Right atrium auricular region (tissue), 2 donors: ENCODE results near the gene IGSF1. TPM values are rescaled to one million over a fixed set of nuclear protein-coding genes. Genes with fewer than 3 reads are reported as not detected.

Experiments used
- DNase-seq: peaks from one replicate; pipeline ENCODE4 v3.0.0-alpha.2; 2019; ENCODE audit warnings: low spot score
- H3K27ac ChIP-seq, 2 donors: fragments of 200-600 bp; sonication (generic); 1 replicate in 1 of 2; 2 replicates in 1 of 2; pipeline ENCODE4 v1.5.1; 2016 to 2019
- H3K27me3 ChIP-seq, 2 donors: fragments of 200-600 bp; sonication (generic); one replicate each; pipeline versions ENCODE4 v1.5.1 to v1.6.0; 2017 to 2019
- H3K36me3 ChIP-seq: fragments of 200-600 bp; sonication (generic); one replicate; pipeline ENCODE4 v1.5.1; 2016
- H3K4me1 ChIP-seq, 2 donors: fragments of 200-600 bp; sonication (generic); one replicate each; pipeline versions ENCODE4 v1.5.1 to v1.6.0; 2017 to 2019
- H3K4me3 ChIP-seq, 2 donors: fragments of 200-600 bp; sonication (generic); 1 replicate in 1 of 2; 2 replicates in 1 of 2; pipeline ENCODE4 v1.5.1; 2017 to 2019; ENCODE audit warnings: mild to moderate bottlenecking in 1 of 2, moderate library complexity in 1 of 2
- H3K9me3 ChIP-seq, 2 donors: fragments of 200-600 bp; sonication (generic); one replicate each; pipeline ENCODE4 v1.5.1; 2019
- total RNA-seq, 2 donors: library from RNA; depleted of rRNA; stranded (reverse); fragments of >200 nt; gene quantifications; one replicate each; pipeline ENCODE4 v1.1.0, GENCODE V29; 2016
- TF ChIP-seq, protein P1 (sequence below), 2 donors: fragments of 200-600 bp; sonication (generic); IDR thresholded peaks; one replicate each; pipeline ENCODE4 v1.5.1; 2019; ENCODE audit warnings: antibody characterized with exemption in 2 of 2

Gene IGSF1
- total RNA-seq, 2 donors from 2014 or later: 3.3 to 9.5 TPM

DNA sequence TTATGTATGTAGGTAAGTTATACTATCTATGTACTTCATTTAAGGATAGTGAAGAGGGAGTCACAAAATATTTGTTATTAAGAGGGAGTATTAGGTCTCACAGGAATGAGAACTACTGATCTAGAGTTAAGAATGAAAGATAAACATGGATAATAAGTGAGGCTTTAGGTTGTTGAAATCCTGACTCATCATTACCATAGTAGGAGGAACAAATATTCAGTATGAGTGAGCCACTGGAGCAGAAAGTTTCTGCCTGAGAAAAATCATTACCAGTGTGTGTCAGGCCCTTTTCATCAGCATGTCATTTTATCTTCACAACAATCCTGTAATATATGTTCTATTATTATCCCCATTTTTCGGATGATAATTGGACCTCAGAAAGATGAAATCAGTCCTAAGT, 27.2 kb upstream of the IGSF1 start:
- Histone ChIP-seq H3K27me3 (no peaks in the 10 kb centered on the region), H3K4me1 (no peaks in the 10 kb centered on the region), H3K27ac (no peak overlapping the region), H3K36me3 (no peaks in the 10 kb centered on the region), H3K9me3 (no peaks in the 10 kb centered on the region), H3K4me3 (no peak overlapping the region)
- TF ChIP-seq, protein P1, sequence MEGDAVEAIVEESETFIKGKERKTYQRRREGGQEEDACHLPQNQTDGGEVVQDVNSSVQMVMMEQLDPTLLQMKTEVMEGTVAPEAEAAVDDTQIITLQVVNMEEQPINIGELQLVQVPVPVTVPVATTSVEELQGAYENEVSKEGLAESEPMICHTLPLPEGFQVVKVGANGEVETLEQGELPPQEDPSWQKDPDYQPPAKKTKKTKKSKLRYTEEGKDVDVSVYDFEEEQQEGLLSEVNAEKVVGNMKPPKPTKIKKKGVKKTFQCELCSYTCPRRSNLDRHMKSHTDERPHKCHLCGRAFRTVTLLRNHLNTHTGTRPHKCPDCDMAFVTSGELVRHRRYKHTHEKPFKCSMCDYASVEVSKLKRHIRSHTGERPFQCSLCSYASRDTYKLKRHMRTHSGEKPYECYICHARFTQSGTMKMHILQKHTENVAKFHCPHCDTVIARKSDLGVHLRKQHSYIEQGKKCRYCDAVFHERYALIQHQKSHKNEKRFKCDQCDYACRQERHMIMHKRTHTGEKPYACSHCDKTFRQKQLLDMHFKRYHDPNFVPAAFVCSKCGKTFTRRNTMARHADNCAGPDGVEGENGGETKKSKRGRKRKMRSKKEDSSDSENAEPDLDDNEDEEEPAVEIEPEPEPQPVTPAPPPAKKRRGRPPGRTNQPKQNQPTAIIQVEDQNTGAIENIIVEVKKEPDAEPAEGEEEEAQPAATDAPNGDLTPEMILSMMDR (IDR thresholded peaks at IDR 0.05): no peak
- DNase-seq: no peak

DNA sequence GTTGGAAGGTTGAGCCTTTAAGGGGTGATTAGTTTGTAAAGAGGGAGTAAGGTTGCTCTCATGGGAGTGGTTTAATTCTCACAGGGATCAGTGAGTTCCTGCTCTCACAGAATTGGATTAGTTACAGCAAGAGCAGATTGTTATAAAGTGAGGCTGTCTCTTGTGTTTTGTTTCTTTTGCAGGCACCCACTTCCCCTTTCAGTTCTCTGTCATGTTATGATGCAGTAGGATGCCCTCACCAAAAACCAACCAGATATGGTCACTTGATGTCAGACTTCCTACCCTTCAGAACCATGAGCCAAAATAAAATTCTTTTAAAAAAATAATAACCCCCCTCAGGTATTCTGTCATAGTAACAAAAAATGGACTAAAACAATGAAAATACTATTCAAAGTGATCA, 19.9 kb upstream of the IGSF1 start:
- Histone ChIP-seq H3K27ac (no peak overlapping the region), H3K27me3 (no peaks in the 10 kb centered on the region), H3K36me3 (no peaks in the 10 kb centered on the region), H3K9me3 (no peaks in the 10 kb centered on the region), H3K4me1 (no peaks in the 10 kb centered on the region), H3K4me3 (no peak overlapping the region)
- TF ChIP-seq, protein P1 (IDR thresholded peaks at IDR 0.05): no peak
- DNase-seq: no peak

DNA sequence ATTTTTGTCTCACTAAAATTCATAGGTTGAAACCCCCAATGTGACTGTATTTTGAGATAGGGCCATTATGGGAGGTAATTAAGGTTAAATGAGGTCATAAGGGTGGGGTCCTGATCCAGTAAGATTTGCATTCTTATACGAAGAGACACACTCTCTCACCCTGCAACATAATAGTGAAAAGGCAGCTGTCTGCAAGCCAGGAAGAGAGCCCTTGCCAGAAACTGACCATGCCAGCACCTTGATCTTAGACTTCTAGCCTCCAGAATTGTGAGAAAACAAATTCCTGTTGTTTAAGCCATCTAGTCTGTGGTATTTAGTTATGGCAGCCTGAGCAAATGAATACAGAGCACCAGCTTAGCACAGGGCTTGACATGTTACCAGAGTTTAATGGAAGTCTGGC, 17.5 kb upstream of the IGSF1 start:
- no peak for DNase-seq
- Histone ChIP-seq H3K27ac (no peak overlapping the region), H3K36me3 (no peaks in the 10 kb centered on the region), H3K9me3 (no peaks in the 10 kb centered on the region), H3K4me3 (no peak overlapping the region), H3K4me1 (no peaks in the 10 kb centered on the region), H3K27me3 (no peaks in the 10 kb centered on the region)
- TF ChIP-seq, protein P1 (IDR thresholded peaks at IDR 0.05): no peak

DNA sequence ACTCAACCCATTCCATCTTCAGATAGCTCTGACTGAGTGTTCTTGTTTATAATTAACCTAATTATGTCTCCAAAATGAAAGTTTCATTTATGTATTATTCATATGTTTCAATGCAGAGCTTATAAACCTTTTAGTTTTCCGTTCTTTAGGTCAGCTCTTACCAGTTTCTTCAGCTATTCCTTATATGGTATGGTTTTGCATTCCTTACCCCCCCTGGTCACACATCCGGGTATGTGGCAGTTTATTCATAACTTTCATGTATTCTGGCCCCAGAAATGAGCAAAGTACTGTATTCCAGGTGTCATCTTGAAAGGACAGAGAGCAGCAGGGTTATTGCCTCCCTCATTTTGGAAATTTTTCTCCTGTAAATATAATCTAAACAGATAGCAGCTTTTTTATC, 16.8 kb upstream of the IGSF1 start:
- no peaks in the 10 kb centered on the region for H3K36me3 ChIP-seq
- H3K4me3 ChIP-seq: no peak overlapping the region
- no peaks in the 10 kb centered on the region for H3K4me1 ChIP-seq
- H3K27ac ChIP-seq: no peak overlapping the region
- DNase-seq: no peak
- TF ChIP-seq, protein P1 (IDR thresholded peaks at IDR 0.05): no peak
- no peaks in the 10 kb centered on the region for H3K9me3 ChIP-seq
- H3K27me3 ChIP-seq: no peaks in the 10 kb centered on the region

DNA sequence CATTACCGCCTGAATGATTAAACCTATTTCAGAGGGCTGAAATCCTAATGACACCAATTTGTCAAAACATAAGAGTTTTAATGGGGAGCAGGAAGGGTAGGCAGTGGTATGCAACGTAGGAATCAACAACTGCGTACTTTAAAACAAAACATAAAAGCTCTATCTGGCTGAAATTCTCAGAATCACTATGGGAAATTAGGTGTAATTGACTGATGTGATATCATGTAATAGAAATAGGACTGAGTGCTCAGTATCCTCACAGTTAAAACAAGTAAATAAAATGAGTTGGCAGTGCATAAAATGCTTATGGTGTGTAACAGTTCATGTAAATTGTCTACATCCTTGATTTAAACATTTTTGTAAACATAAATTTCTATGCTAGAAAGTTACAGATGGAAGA, 13.6 kb upstream of the IGSF1 start:
- DNase-seq: no peak
- Histone ChIP-seq H3K9me3 (no peaks in the 10 kb centered on the region), H3K27me3 (no peaks in the 10 kb centered on the region), H3K36me3 (no peaks in the 10 kb centered on the region), H3K4me1 (no peaks in the 10 kb centered on the region), H3K27ac (no peak overlapping the region), H3K4me3 (no peak overlapping the region)
- TF ChIP-seq, protein P1 (IDR thresholded peaks at IDR 0.05): no peak

DNA sequence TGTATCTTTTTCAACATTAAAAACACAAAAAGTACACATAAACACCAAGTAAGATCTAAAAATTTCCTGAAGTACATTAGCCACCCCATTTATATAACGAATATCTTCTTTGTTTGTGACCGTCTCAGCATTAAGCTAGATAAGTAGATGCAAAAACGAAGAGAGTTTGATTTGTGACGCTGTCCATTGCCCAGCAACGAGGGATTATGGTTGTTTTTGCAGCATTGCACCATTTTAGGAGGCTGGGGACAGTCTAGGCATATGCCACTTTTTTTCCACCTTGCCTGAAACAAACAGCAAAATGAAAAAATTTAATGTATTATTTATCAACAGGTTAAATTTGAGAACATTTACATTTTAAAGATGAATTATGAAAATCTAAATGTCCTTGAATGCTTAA, 12.0 kb upstream of the IGSF1 start:
- DNase-seq: no peak
- H3K27ac ChIP-seq: no peak overlapping the region
- TF ChIP-seq, protein P1 (IDR thresholded peaks at IDR 0.05): no peak
- H3K27me3 ChIP-seq: no peaks in the 10 kb centered on the region
- H3K4me3 ChIP-seq: no peak overlapping the region
- H3K9me3 ChIP-seq: no peaks in the 10 kb centered on the region
- H3K36me3 ChIP-seq: no peaks in the 10 kb centered on the region
- no peaks in the 10 kb centered on the region for H3K4me1 ChIP-seq
